Kidney (tissue), 14 donors: ENCODE measurements around the gene HOXC9. TPM values are rescaled to one million over a fixed set of nuclear protein-coding genes. Genes with fewer than 3 reads are reported as not detected.

Experiments used
- DNase-seq, 5 donors: peaks; one replicate each; pipeline ENCODE4 v3.0.0-alpha.2; 2013 to 2020
- FAIRE-seq: peaks from 2 replicates; lab custom pipeline; 2012; peaks lifted over from hg19 to GRCh38; lab: Jason Lieb, UNC
- H3K27ac ChIP-seq, 2 donors: one replicate each; pipeline ENCODE4 v1.7.0; 2013; ENCODE audit warnings: low read depth in 2 of 2, low read length in 2 of 2, inconsistent platforms in 1 of 2
- H3K27me3 ChIP-seq: one replicate; pipeline ENCODE4 v1.7.1; 2013; ENCODE audit warnings: low read length, inconsistent platforms; ENCODE audit not compliant: control insufficient read depth, insufficient read depth
- H3K36me3 ChIP-seq, 3 donors: one replicate each; pipeline versions ENCODE4 v1.7.0 to v1.7.1; 2013; ENCODE audit warnings: low read length in 3 of 3, control low read depth in 1 of 3, inconsistent platforms in 1 of 3; ENCODE audit not compliant: insufficient read depth in 3 of 3, control insufficient read depth in 2 of 3
- H3K4me1 ChIP-seq, 3 donors: one replicate each; pipeline versions ENCODE4 v1.7.0 to v1.7.1; 2013; ENCODE audit warnings: low read length in 3 of 3, inconsistent platforms in 1 of 3, low read depth in 1 of 3; ENCODE audit not compliant: control insufficient read depth in 2 of 3, insufficient read depth in 2 of 3
- H3K4me3 ChIP-seq, 3 donors: one replicate each; pipeline versions ENCODE4 v1.7.0 to v1.8.1; 2013; ENCODE audit warnings: low read length in 3 of 3, control low read depth in 1 of 3, inconsistent platforms in 1 of 3
- H3K9ac ChIP-seq, 3 donors: one replicate each; pipeline versions ENCODE4 v1.7.0 to v1.7.1; 2013; ENCODE audit warnings: low read length in 3 of 3, control low read depth in 1 of 3, inconsistent platforms in 1 of 3
- H3K9me3 ChIP-seq, 3 donors: one replicate each; pipeline versions ENCODE4 v1.7.0 to v1.7.1; 2013; ENCODE audit warnings: low read length in 3 of 3, control low read depth in 1 of 3, inconsistent platforms in 1 of 3; ENCODE audit not compliant: control insufficient read depth in 2 of 3, insufficient read depth in 1 of 3
- intact Hi-C: fragments of 100-400 bp; cut with DNase I; formaldehyde crosslinking; loops from one replicate; pipeline ENCODE4 v1.11.1; 2022
- polyA plus RNA-seq: library from polyadenylated mRNA; stranded (reverse); fragments of 350-450 nt; fragmentation: Illumina TruSeq; extraction: RNeasy Lipid Tissue Mini Kit (QIAGEN cat#74804); gene quantifications from one replicate; pipeline ENCODE4 v1.2.3, GENCODE V29; 2014; ENCODE audit warnings: low read depth, low replicate concordance; ENCODE audit not compliant: insufficient read depth
- total RNA-seq: library from RNA; stranded (reverse); fragmentation: NEBNext Ultra II Directional; extraction: Animal tissue kit (Norgen Biotek cat#: 25700); gene quantifications from one replicate; pipeline ENCODE4 v1.2.1, GENCODE V29; 2021
- TF ChIP-seq, protein P1 (sequence below): IDR thresholded peaks from 3 replicates; pipeline ENCODE4 v1.5.1; 2012; ENCODE audit warnings: mild to moderate bottlenecking, moderate library complexity, borderline replicate concordance; ENCODE audit not compliant: insufficient read depth; ENCODE audit errors: extremely low read depth
- donor health status: control.
- donor health status: control.
- donor health status: control.
- donor health status: control.
- donor health status: control.
- donor health status: DM: yes; HTN: yes; CAD: no.
- donor health status: Normal renal cell carcinoma (clear cell type).

The HOXC9 gene
- total and polyA plus RNA-seq, 2 donors from 2014 or later, result 11.7 to 16.5 TPM

DNA sequence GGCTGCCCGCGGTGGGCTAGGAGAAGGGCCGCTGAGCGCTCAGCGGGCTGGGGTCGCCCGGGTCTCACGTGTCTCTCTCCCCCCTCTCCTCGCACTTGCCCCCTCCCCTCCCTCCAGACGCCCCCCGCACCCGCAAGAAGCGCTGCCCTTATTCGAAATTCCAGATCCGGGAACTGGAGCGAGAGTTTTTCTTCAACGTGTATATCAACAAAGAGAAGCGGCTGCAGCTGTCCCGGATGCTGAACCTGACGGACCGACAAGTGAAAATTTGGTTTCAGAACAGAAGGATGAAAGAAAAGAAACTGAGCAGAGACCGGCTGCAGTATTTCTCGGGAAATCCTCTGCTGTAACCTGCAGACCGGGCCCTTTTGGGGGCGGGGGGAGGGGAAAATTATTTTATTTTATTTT is 24.9 kb upstream of the HOXC9 start:
- DNase-seq (peak in 2 of 5 donors; percentile 68 to 74), FAIRE-seq (no peak)
- no peaks in the 10 kb centered on the region for H3K36me3 ChIP-seq
- intact Hi-C loops, result no loop called here
- H3K9me3 ChIP-seq, result no peaks in the 10 kb centered on the region
- H3K27me3 ChIP-seq, result peaks cover 15% of the 10 kb centered on the region
- TF ChIP-seq, protein P1, sequence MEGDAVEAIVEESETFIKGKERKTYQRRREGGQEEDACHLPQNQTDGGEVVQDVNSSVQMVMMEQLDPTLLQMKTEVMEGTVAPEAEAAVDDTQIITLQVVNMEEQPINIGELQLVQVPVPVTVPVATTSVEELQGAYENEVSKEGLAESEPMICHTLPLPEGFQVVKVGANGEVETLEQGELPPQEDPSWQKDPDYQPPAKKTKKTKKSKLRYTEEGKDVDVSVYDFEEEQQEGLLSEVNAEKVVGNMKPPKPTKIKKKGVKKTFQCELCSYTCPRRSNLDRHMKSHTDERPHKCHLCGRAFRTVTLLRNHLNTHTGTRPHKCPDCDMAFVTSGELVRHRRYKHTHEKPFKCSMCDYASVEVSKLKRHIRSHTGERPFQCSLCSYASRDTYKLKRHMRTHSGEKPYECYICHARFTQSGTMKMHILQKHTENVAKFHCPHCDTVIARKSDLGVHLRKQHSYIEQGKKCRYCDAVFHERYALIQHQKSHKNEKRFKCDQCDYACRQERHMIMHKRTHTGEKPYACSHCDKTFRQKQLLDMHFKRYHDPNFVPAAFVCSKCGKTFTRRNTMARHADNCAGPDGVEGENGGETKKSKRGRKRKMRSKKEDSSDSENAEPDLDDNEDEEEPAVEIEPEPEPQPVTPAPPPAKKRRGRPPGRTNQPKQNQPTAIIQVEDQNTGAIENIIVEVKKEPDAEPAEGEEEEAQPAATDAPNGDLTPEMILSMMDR, result no peak
- H3K9ac ChIP-seq, result no peak overlapping the region
- H3K4me1 ChIP-seq, result peaks cover 0 to 7% (median 5%) of the 10 kb centered on the region in 3 donors
- no peak overlapping the region for H3K27ac ChIP-seq
- H3K4me3 ChIP-seq, result peak overlapping the region; percentile 24 to 49 (median 33)

DNA sequence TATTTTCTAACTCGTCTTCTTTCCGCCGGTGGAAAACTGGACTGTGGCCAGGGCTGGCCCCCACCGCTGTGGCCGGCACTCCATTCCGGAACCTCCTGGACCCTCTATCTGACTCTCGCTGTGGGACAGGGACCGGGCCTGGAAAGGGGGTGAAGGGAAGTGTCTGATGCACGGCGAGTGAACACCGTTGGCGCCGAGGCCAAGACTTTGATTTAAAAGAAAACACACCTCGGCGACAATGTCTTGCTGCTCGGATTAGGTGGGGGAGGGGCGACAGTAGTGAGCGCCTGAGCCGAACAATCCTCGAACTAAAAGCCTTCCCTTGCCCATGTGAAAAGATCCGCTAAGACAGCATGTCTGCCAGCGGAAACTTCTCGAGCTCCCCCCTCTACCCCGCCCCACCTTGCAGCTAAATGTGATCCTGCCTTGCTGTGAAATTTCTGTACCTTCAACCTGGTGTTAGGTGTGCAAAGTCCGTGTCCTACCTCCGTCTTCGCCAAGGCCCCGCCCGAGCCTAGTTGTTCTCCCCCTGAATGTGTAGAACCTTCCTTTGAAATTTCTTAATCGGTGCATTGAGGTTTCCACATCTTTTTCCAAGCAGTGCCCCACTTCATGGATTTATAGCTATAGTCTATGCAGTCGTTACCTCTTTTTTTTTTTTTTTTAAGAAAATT is 24.3 kb upstream of the HOXC9 start:
- intact Hi-C loops, result no loop called here
- Histone ChIP-seq H3K9me3 (no peaks in the 10 kb centered on the region), H3K9ac (no peak overlapping the region), H3K4me3 (peak overlapping the region in 2 of 3 donors; percentile 16 to 21), H3K27ac (no peak overlapping the region), H3K4me1 (peaks cover 0 to 7% (median 5%) of the 10 kb centered on the region in 3 donors), H3K27me3 (peaks cover 15% of the 10 kb centered on the region), H3K36me3 (no peaks in the 10 kb centered on the region)
- peak in 4 of 5 donors; percentile 60 to 79 (median 63) for DNase-seq
- no peak for FAIRE-seq
- TF ChIP-seq, protein P1, result no peak

DNA sequence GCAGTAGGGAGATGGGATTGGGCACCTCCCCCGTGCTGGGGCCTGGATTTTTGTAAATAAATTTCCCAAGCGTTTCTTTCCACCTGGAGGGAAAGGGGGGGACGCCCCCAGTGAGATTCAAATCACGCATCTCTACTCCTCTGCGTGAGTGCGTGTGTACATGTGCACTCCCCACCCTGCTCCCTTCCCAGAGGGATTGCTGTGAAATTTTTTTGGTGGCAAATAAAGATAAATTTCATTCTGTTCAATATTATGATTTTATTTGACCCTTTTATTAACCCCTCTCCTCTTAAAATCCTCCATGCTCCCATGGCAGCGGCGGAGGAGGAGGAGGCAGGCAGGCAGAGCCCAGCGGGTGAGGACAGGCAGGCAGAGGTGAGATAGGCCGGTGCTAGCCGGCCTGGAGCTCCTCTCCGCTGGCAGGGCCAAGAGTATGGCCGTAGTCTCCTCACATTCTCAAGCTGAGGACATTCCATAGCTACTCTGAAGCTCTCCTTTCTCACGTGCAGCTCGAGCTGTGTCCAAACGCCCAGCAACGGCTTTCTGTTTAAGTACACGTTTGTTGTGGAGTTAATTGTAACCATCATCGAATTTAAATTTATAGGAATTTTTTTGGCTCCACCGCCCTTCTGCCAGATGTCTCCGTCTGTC is 23.7 kb upstream of the HOXC9 start:
- no peaks in the 10 kb centered on the region for H3K9me3 ChIP-seq
- peaks cover 9% of the 10 kb centered on the region for H3K27me3 ChIP-seq
- H3K9ac ChIP-seq, result no peak overlapping the region
- no peaks in the 10 kb centered on the region for H3K36me3 ChIP-seq
- no peak for FAIRE-seq
- intact Hi-C loops, result no loop called here
- DNase-seq, result peak in 4 of 5 donors; percentile 74 to 91 (median 80)
- H3K27ac ChIP-seq, result no peak overlapping the region
- H3K4me3 ChIP-seq, result no peak overlapping the region
- TF ChIP-seq, protein P1, result no peak
- H3K4me1 ChIP-seq, result peaks cover 0 to 7% (median 5%) of the 10 kb centered on the region in 3 donors
